ENCODE results near the gene NAP1L4. TPM values are rescaled to one million over a fixed set of nuclear protein-coding genes. Genes with fewer than 3 reads are reported as not detected.

Gene NAP1L4
- total and polyA plus RNA-seq, 2 of the 8 experiments (the other 6 are each of a cell fraction or from before 2014, with no cell fraction given), result 75.8 to 194 TPM

- TF ChIP-seq CHD7 (IDR thresholded peaks at IDR 0.05; ENCODE audit: insufficient replicate concordance, low read length) (no peak), USF2 (IDR thresholded peaks at IDR 0.05; ENCODE audit: low read length) (no peak), JUND (IDR thresholded peaks at IDR 0.05; ENCODE audit: low read length) (no peak), EP300 (IDR thresholded peaks at IDR 0.05; ENCODE audit: borderline replicate concordance in 1 of 2, low read depth in 2 of 2, low read length in 2 of 2) (no peak), SUZ12 (IDR thresholded peaks at IDR 0.05; ENCODE audit: low read length) (no peak), EZH2 (IDR thresholded peaks at IDR 0.05; ENCODE audit: low read depth, low read length, severe bottlenecking) (no peak), CBX8 (IDR thresholded peaks at IDR 0.05; ENCODE audit: borderline replicate concordance, low read depth, low read length) (no peak), EGR1 (IDR thresholded peaks at IDR 0.05; ENCODE audit: borderline replicate concordance, low read depth, low read length) (no peak), PHF8 (conservative IDR thresholded peaks at IDR 0.05; ENCODE audit: low read depth, low read length) (no peak), RXRA (IDR thresholded peaks at IDR 0.05; ENCODE audit: insufficient read depth, low read depth, low read length) (no peak)
Measured at GRCh38 chr11:2974272-2974671, 17.9 kb downstream of the NAP1L4 start (continued).

Data from H1 (cell line).